ENCODE measurements around the gene GALNT1.

DNA sequence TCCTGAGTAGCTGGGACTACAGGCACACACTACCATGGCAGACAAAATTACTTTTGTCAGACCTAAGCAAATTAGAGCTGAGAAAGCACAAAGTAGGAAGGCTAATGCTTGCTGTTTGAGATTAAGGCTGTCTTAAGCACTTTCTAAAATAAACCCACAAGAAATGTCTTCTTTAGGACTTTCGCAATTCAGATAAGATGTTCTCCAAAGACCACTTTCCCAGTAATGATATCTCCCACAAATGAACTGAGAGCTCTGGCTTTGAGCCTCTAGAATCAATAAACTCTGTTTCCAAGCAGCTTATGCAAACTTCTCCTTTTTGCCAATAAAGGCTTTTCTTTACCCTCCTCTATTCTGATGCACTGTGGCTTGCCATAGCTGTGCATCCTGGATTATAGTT lies 32.0 kb upstream of the GALNT1 start:
- no peak for TF ChIP-seq EP300 (IDR thresholded peaks at IDR 0.05)
- TF ChIP-seq, protein P1, sequence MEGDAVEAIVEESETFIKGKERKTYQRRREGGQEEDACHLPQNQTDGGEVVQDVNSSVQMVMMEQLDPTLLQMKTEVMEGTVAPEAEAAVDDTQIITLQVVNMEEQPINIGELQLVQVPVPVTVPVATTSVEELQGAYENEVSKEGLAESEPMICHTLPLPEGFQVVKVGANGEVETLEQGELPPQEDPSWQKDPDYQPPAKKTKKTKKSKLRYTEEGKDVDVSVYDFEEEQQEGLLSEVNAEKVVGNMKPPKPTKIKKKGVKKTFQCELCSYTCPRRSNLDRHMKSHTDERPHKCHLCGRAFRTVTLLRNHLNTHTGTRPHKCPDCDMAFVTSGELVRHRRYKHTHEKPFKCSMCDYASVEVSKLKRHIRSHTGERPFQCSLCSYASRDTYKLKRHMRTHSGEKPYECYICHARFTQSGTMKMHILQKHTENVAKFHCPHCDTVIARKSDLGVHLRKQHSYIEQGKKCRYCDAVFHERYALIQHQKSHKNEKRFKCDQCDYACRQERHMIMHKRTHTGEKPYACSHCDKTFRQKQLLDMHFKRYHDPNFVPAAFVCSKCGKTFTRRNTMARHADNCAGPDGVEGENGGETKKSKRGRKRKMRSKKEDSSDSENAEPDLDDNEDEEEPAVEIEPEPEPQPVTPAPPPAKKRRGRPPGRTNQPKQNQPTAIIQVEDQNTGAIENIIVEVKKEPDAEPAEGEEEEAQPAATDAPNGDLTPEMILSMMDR (IDR thresholded peaks at IDR 0.05) = no peak
- no peak for TF ChIP-seq POLR2A (IDR thresholded peaks at IDR 0.05)
